Germinal center (tissue), 1 donor: ENCODE data around the gene UTS2R.
"Not testable (repeated sequence)": the region's sequence is repeated elsewhere in the genome, so short reads cannot be mapped to it uniquely, and the experiment has no call there.

ENCODE experiments used
- DNase-seq: peaks from one replicate; pipeline ENCODE4 v3.0.0; 2012; ENCODE audit warnings: mixed read lengths, low spot score

The UTS2R gene

GRCh38 chr17:82408938-82409318 is 37.4 kb downstream of the UTS2R start:
- no peak for DNase-seq

GRCh38 chr17:82410014-82410716 is 38.6 kb downstream of the UTS2R start:
- DNase-seq = no peak

GRCh38 chr17:82411396-82412053 is 40.0 kb downstream of the UTS2R start:
- DNase-seq = no peak

GRCh38 chr17:82412081-82412480 is 40.5 kb downstream of the UTS2R start:
- not testable (repeated sequence) for DNase-seq

GRCh38 chr17:82412535-82413520 is 41.3 kb downstream of the UTS2R start:
- DNase-seq = no peak

GRCh38 chr17:82414548-82415281 is 43.1 kb downstream of the UTS2R start:
- peak; percentile 81 for DNase-seq

GRCh38 chr17:82415336-82415735 is 43.8 kb downstream of the UTS2R start:
- DNase-seq = no peak

- no peak for DNase-seq
These were observed 44.2 kb downstream of the UTS2R start for GRCh38 chr17:82415786-82416185.

GRCh38 chr17:82416264-82416663 is 44.7 kb downstream of the UTS2R start:
- no peak for DNase-seq

GRCh38 chr17:82416771-82417170 is 45.2 kb downstream of the UTS2R start:
- no peak for DNase-seq

GRCh38 chr17:82418001-82418986 is 46.7 kb downstream of the UTS2R start, which contains the start of the genes HEXD and OGFOD3:
Gene HEXD (plus strand): TSS chr17:82418347. CDS start chr17:82419800, 1,453 bp downstream.
Gene OGFOD3 (minus strand): TSS chr17:82418586. CDS start chr17:82418485, 101 bp downstream.
- DNase-seq = peak; percentile 100

- peak; percentile 30 for DNase-seq
These were observed 48.0 kb downstream of the UTS2R start for GRCh38 chr17:82419540-82419939.

- DNase-seq = peak; percentile 53
These were observed 52.7 kb downstream of the UTS2R start for GRCh38 chr17:82424001-82424862.

GRCh38 chr17:82424863-82425159 is 53.2 kb downstream of the UTS2R start:
- DNase-seq = no peak
